Measurements from ENCODE around the gene NRXN3.

Gene NRXN3

GRCh38 chr14:79351011-79351410, 1180.8 kb downstream of the NRXN3 start:
- no peak for DNase-seq (ENCODE audit: low read depth in 2 of 2)

GRCh38 chr14:79352076-79352630, 1182.0 kb downstream of the NRXN3 start:
- no peak for DNase-seq (ENCODE audit: low read depth in 2 of 2)

- no peak for DNase-seq (ENCODE audit: low read depth in 2 of 2)
These were observed 1184.2 kb downstream of the NRXN3 start for GRCh38 chr14:79354336-79354735.

GRCh38 chr14:79356040-79356439, 1185.9 kb downstream of the NRXN3 start:
- no peak for DNase-seq (ENCODE audit: low read depth in 2 of 2)

- DNase-seq (ENCODE audit: low read depth in 2 of 2): no peak
These were observed 1187.1 kb downstream of the NRXN3 start for GRCh38 chr14:79357307-79357706.

GRCh38 chr14:79363291-79363690, 1193.1 kb downstream of the NRXN3 start:
- DNase-seq (ENCODE audit: low read depth in 2 of 2): no peak

DNA sequence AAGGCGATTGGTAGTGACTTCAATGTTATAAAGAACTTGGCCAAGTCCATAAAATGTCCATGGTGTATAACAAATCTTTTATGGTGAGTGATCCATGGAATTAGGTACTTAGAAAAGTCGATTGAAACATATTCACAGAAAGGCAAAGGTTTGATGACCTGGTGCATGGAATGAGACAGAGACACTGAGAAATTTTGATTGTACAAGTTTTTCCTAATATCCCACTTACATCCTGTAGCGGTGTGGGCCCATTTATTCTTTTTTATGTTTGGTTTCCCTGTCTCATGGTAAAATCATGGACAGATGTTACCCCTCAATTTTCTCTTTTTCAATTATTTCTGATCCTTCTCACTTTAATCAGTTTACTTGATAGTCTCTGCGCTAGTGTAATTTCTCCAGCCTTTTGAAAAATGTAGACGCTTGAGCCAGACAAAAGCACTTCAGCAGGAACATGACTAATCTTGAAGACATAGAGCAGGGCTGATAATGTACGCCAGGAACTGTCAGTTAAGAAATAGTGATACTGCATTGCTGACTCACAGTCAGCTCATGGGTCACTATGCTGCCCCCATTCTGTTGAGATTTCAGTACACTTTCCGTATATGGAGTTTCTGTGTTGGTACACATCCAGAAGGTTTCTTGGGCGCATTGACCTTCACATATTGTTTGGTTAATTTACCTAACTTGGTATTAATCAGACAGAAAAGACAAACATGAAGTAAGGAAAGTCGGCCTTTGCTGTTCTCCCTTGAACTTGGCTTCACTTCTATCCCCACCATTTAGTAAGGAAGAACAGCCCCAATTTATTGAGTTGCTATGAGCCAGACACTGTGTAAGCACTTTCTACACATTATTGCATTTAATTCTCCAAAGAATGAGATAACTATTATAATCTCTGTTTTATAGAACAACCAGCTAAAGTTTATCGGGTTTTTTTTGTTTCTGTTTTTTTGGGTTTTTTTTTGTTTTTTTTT, 1199.5 kb downstream of the NRXN3 start:
- no peak for DNase-seq (ENCODE audit: low read depth in 2 of 2)

GRCh38 chr14:79370969-79371368, 1200.8 kb downstream of the NRXN3 start:
- DNase-seq (ENCODE audit: low read depth in 2 of 2): no peak

- DNase-seq (ENCODE audit: low read depth in 2 of 2): no peak
These were observed 1203.3 kb downstream of the NRXN3 start for GRCh38 chr14:79373451-79373850.

DNA sequence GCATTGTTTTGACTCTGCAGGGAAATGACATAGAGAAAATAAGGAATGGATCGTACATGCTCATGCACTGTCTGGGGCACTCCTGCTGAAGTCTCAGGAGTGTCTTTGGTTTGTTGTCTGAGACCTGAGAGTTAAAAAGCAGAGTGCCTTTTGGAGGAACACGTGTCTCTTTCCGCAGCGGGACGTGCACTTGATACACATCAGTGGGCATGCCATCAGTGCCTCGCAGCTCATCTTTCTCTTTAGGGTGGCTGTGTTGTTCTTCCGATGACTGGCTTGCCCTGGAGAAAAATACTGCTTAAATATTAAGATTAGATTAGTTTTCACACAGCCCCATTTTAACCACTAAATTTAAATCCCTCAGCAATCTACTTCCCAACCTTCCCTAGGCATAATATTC, 1205.2 kb downstream of the NRXN3 start:
- no peak for DNase-seq (ENCODE audit: low read depth in 2 of 2)

- DNase-seq (ENCODE audit: low read depth in 2 of 2): no peak
These were observed 1206.4 kb downstream of the NRXN3 start for GRCh38 chr14:79376557-79376956.

GRCh38 chr14:79378020-79378419, 1207.8 kb downstream of the NRXN3 start:
- DNase-seq (ENCODE audit: low read depth in 2 of 2): no peak

GRCh38 chr14:79379266-79379665, 1209.1 kb downstream of the NRXN3 start:
- DNase-seq (ENCODE audit: low read depth in 2 of 2): no peak

- no peak for DNase-seq (ENCODE audit: low read depth in 2 of 2)
These were observed 1212.9 kb downstream of the NRXN3 start for GRCh38 chr14:79383031-79383430.

GRCh38 chr14:79383475-79383874, 1213.3 kb downstream of the NRXN3 start:
- DNase-seq (ENCODE audit: low read depth in 2 of 2): no peak

- DNase-seq (ENCODE audit: low read depth in 2 of 2): no peak
These were observed 1224.9 kb downstream of the NRXN3 start for GRCh38 chr14:79395061-79395460.

GRCh38 chr14:79404874-79405511, 1234.8 kb downstream of the NRXN3 start:
- DNase-seq (ENCODE audit: low read depth in 2 of 2): no peak

DNA sequence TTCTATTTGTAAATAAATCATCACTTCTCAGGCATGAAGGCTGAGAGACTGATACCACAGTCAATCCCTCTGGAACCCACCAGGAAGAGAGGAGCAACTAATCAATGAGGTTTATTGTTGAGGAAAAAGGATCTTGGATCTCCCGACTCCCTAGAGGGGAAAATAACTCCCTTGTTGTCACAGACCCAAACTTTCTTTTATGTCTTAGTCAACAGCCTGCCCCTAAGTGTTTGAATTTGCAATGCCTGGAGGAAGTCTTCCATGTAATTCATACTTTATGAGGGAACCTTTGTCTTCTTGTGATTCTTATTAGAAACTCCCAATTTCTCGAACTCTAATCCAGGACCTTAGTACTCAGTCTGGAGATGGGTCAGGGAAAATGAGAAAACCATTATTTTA, 1235.3 kb downstream of the NRXN3 start:
- no peak for DNase-seq (ENCODE audit: low read depth in 2 of 2)

GRCh38 chr14:79407572-79407971, 1237.4 kb downstream of the NRXN3 start:
- no peak for DNase-seq (ENCODE audit: low read depth in 2 of 2)

DNA sequence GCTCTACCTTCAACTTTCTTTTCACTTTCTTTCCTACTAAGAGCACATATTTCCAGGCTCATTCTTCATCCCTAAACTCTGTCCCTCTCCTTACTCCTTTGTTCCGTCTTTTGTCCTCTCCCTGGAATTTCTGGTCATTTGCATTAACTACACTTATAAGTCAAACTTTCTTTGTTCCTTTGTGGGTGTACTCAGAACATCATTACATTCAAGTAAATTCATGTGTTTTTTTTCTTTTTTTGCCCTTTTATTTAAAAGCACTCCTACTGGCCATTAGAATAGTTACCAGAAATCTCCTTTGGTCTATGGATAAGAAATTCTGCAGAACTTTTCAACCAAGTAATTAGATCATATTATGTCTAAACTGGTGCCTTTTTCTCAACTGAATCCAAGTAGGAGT, 1238.5 kb downstream of the NRXN3 start:
- no peak for DNase-seq (ENCODE audit: low read depth in 2 of 2)

DNA sequence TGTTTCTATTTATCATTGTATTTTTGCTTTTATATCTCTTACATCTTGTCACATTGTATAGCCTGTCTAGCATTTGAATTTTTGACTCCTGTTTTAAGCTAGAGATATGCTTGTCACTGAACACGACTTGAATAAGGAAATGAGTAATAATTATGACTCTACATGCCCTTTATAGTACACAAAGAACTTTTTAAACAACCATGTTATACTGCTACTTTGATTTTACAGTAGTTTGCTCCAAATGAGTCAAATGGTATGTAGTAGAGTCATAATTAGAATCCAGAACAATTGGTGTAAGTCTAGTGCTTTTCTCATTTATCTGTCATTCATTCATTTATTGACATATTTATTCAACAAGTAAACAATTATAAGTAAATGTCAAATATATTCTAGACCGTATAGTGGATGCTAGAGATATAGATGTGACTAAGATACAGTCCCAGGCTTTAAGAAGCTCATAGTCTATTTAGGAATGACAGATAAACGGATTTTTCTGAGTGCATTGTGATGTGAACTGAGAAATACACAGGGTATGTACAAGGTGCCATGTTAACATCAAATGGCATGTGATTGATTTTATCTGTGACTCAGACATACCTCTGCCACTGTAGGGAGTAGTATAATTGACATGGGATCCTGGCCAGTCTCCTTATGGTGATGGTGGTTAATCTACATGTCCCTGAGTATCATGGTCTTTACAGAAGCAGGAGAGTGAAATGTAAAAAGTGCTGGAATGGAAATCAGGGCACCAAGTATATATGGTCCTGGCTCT, 1241.4 kb downstream of the NRXN3 start:
- DNase-seq (ENCODE audit: low read depth in 2 of 2): no peak

DNA sequence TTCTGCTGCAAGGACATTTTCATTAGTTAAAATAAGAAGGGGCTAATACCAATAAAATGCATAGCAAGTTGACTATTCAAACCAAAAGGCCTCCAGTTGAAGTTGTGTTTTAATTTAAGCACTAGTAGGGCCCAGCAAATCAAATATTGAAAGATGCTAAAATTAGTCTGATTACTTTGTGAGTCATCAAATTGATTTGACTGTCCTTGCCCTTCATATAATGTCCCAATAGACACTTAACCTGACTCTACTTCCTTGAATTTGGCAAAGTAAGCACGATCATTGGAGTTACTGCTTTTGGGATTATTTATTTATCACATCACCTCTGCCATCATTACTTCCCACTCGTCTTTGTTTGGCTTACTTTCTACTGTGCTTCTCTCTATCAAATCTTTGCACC, 1242.6 kb downstream of the NRXN3 start:
- no peak for DNase-seq (ENCODE audit: low read depth in 2 of 2)

Data from stimulated activated CD8-positive, alpha-beta memory T cell treated with anti-CD3 and anti-CD28 coated beads, Interleukin-2, amount 100 ng/mL, for 48 hours (primary cell).